ENCODE data around the gene CTSZ. TPM values are rescaled to one million over a fixed set of nuclear protein-coding genes. Genes with fewer than 3 reads are reported as not detected.

CTSZ gene
- total RNA-seq, 2 donors from 2014 or later = 117 to 152 TPM

GRCh38 chr20:59031564-59032022, 24.5 kb upstream of the CTSZ start:
- Histone ChIP-seq H3K9me3 (no peaks in the 10 kb centered on the region), H3K36me3 (peaks cover 39% of the 10 kb centered on the region)

GRCh38 chr20:59030911-59031563, 24.0 kb upstream of the CTSZ start:
- DNase-seq (ENCODE audit: low spot score) = no peak
- TF ChIP-seq CTCF (IDR thresholded peaks at IDR 0.05) = no peak
- Histone ChIP-seq H3K4me3 (peak overlapping the region; percentile 65 to 69), H3K36me3 (peaks cover 35% of the 10 kb centered on the region), H3K4me1 (peaks cover 0 to 53% of the 10 kb centered on the region in 2 donors), H3K27ac (peak overlapping the region in 1 of 2 donors; percentile 89), H3K27me3 (no peaks in the 10 kb centered on the region), H3K9me3 (no peaks in the 10 kb centered on the region)

More at GRCh38 chr20:59031564-59032022, 24.5 kb upstream of the CTSZ start:
- peak overlapping the region; percentile 65 to 69 for H3K4me3 ChIP-seq
- no peak for DNase-seq (ENCODE audit: low spot score)
- TF ChIP-seq CTCF (IDR thresholded peaks at IDR 0.05) = no peak
- peak overlapping the region; percentile 89 to 90 for H3K27ac ChIP-seq
- H3K27me3 ChIP-seq = no peaks in the 10 kb centered on the region
- H3K4me1 ChIP-seq = peaks cover 0 to 52% of the 10 kb centered on the region in 2 donors

GRCh38 chr20:59028812-59029211, 21.8 kb upstream of the CTSZ start:
- no peak overlapping the region for H3K27ac ChIP-seq
- H3K27me3 ChIP-seq = no peaks in the 10 kb centered on the region
- no peak for TF ChIP-seq CTCF (IDR thresholded peaks at IDR 0.05)
- peaks cover 0 to 60% of the 10 kb centered on the region in 2 donors for H3K4me1 ChIP-seq
- no peak overlapping the region for H3K4me3 ChIP-seq
- DNase-seq (ENCODE audit: low spot score) = no peak
- no peaks in the 10 kb centered on the region for H3K9me3 ChIP-seq
- H3K36me3 ChIP-seq = peaks cover 40% of the 10 kb centered on the region

- no peak for DNase-seq (ENCODE audit: low spot score)
- Histone ChIP-seq H3K4me3 (no peak overlapping the region), H3K4me1 (peaks cover 0 to 58% of the 10 kb centered on the region in 2 donors), H3K27me3 (no peaks in the 10 kb centered on the region), H3K36me3 (peaks cover 43% of the 10 kb centered on the region), H3K27ac (no peak overlapping the region), H3K9me3 (no peaks in the 10 kb centered on the region)
- TF ChIP-seq CTCF (IDR thresholded peaks at IDR 0.05) = no peak
These were observed 20.8 kb upstream of the CTSZ start for GRCh38 chr20:59027741-59028320.

GRCh38 chr20:59026904-59027740, 20.1 kb upstream of the CTSZ start:
- Histone ChIP-seq H3K4me3 (no peak overlapping the region), H3K27me3 (no peaks in the 10 kb centered on the region), H3K9me3 (no peaks in the 10 kb centered on the region), H3K4me1 (peaks cover 0 to 56% of the 10 kb centered on the region in 2 donors), H3K36me3 (peaks cover 48% of the 10 kb centered on the region), H3K27ac (no peak overlapping the region)
- TF ChIP-seq CTCF (IDR thresholded peaks at IDR 0.05) = no peak
- DNase-seq (ENCODE audit: low spot score) = no peak
